K562 (cell line): ENCODE results near the gene ATAD5. TPM values are rescaled to one million over a fixed set of nuclear protein-coding genes. Genes with fewer than 3 reads are reported as not detected.

Experiments
- ATF3 ChIP-seq, 2 experiments: fragments of 450-650 bp in 1 of 2; sonication (generic) in 1 of 2; formaldehyde crosslinking in 1 of 2; IDR thresholded peaks in 1 of 2; conservative IDR thresholded peaks in 1 of 2; 2 replicates each; pipeline versions ENCODE4 v1.6.1 to v1.8.1; 2016 to 2023; ENCODE audit warnings: mild to moderate bottlenecking in 2 of 2, moderate library complexity in 2 of 2, inconsistent platforms in 1 of 2, missing genetic modification reagents in 1 of 2
- BRD9 ChIP-seq: fragments of 450-650 bp; IDR thresholded peaks from 2 replicates; pipeline ENCODE4 v1.6.1; 2018; ENCODE audit warnings: low read depth; ENCODE audit not compliant: partially characterized antibody
- CBX1 ChIP-seq: sonication (generic); IDR thresholded peaks from 2 replicates; pipeline ENCODE4 v1.6.1; 2016; ENCODE audit warnings: antibody characterized with exemption, low read depth, mild to moderate bottlenecking
- ETV1 ChIP-seq: fragments of 450-650 bp; conservative IDR thresholded peaks from 2 replicates; pipeline ENCODE4 v1.6.1; 2016; ENCODE audit warnings: missing genetic modification characterization, control low read depth, low read depth, missing compliant biosample characterization
- GTF2E2 ChIP-seq: fragments of 200-800 bp; sonication (Bioruptor generic); IDR thresholded peaks from 2 replicates; pipeline ENCODE4 v1.6.1; 2016; ENCODE audit warnings: missing genetic modification characterization, missing compliant biosample characterization
- HMBOX1 ChIP-seq: sonication (generic); IDR thresholded peaks from 2 replicates; pipeline ENCODE4 v1.6.1; 2016
- HMGN3 ChIP-seq: IDR thresholded peaks from 2 replicates; pipeline ENCODE4 v1.6.1; 2011; ENCODE audit warnings: borderline replicate concordance, low read depth, mild to moderate bottlenecking, mixed read lengths, low read length; ENCODE audit not compliant: insufficient read length; ENCODE audit errors: extremely low read depth
- ILF3 ChIP-seq: fragments of 450-650 bp; IDR thresholded peaks from 2 replicates; pipeline ENCODE4 v1.6.1; 2018; ENCODE audit warnings: antibody characterized with exemption, mild to moderate bottlenecking, moderate library complexity, borderline replicate concordance
- MEF2D ChIP-seq: conservative IDR thresholded peaks from 2 replicates; pipeline ENCODE4 v1.6.1; 2016; ENCODE audit warnings: low read depth, missing genetic modification characterization, missing compliant biosample characterization
- POLR2G ChIP-seq: fragments of 200-400 bp; formaldehyde crosslinking; IDR thresholded peaks from 2 replicates; pipeline ENCODE4 v1.6.1; 2017; ENCODE audit warnings: low read depth, mild to moderate bottlenecking, antibody characterized with exemption, low read length, moderate library complexity
- SRSF1 ChIP-seq: fragments of 200-400 bp; formaldehyde crosslinking; IDR thresholded peaks from 2 replicates; pipeline ENCODE4 v1.6.1; 2017; ENCODE audit warnings: mild to moderate bottlenecking, low read depth, low read length, moderate library complexity
- STAT5A ChIP-seq: IDR thresholded peaks from 2 replicates; pipeline ENCODE4 v1.6.1; 2012; ENCODE audit warnings: low read length, inconsistent platforms, borderline replicate concordance
- ZBTB43 ChIP-seq: sonication (generic); formaldehyde crosslinking; IDR thresholded peaks from 2 replicates; pipeline ENCODE4 v1.8.0; 2023; ENCODE audit warnings: mild to moderate bottlenecking, missing genetic modification reagents
- ZFP36 ChIP-seq: fragments of 150-350 bp; IDR thresholded peaks from 2 replicates; pipeline ENCODE4 v1.6.1; 2018; ENCODE audit warnings: low read length, low read depth; ENCODE audit not compliant: partially characterized antibody
- ZMIZ1 ChIP-seq, 2 experiments: fragments of 150-350 bp in 1 of 2; IDR thresholded peaks; 2 replicates each; pipeline ENCODE4 v1.6.1; 2012 to 2016; ENCODE audit warnings: low read depth in 2 of 2, low read length in 2 of 2, mild to moderate bottlenecking in 1 of 2, moderate library complexity in 1 of 2
- ZNF79 ChIP-seq: fragments of 250-450 bp; sonication (Bioruptor Pico); IDR thresholded peaks from 2 replicates; pipeline ENCODE4 v1.4.0; 2020; ENCODE audit warnings: low read depth, mild to moderate bottlenecking, moderate library complexity
- polyA plus RNA-seq, 8 experiments: library from polyadenylated mRNA; depleted of rRNA in 4 of 8; stranded (reverse) in 5 of 8; unstranded in 3 of 8; fragments of >200 nt; fragmentation: Nextera tagmentation in 2 of 8; fragmentation: Illumina TruSeq in 1 of 8; extraction: Ambion mirVana in 2 of 8; extraction: Trizol in 1 of 8; gene quantifications; 2 replicates each; pipeline versions ENCODE4 v1.2.1 to v1.2.3, GENCODE V29; 2011 to 2014; ENCODE audit warnings: inconsistent platforms in 1 of 8, missing spikeins in 1 of 8
- total RNA-seq, 7 experiments: library from RNA; depleted of rRNA in 6 of 7; stranded (reverse); fragments of >200 nt in 6 of 7; fragmentation: Illumina TruSeq in 2 of 7; extraction: Trizol in 2 of 7; gene quantifications; 2 replicates each; pipeline versions ENCODE4 v1.2.1 to v1.2.3, GENCODE V29; 2011 to 2021; ENCODE audit warnings: low replicate concordance in 1 of 7

The ATAD5 gene
- total and polyA plus RNA-seq, 9 of the 15 experiments (the other 6 are each of a cell fraction or from before 2014, with no cell fraction given), result 4.6 to 25.6 (median 19.5) TPM

GRCh38 chr17:30906101-30906911 lies 74.5 kb downstream of the ATAD5 start, which contains the start of gene TEFM (continued):
- TF ChIP-seq SRSF1 (no peak), ZFP36 (peak; percentile 89), CBX1 (peak; percentile 92), ILF3 (no peak), MEF2D (no peak), ZNF79 (no peak), STAT5A (peak; percentile 29; the same call in 1 of the 2 replicates), BRD9 (peak; percentile 41), GTF2E2 (tag) (peak; percentile 94), ZMIZ1 (IDR thresholded peaks at IDR 0.05; ENCODE audit: low read depth in 2 of 2, low read length in 2 of 2) (peak in 1 of 2 experiments; percentile 59; a peak in 1 of 4 replicates), POLR2G (peak; percentile 97), HMBOX1 (no peak; the same call in 1 of the 2 replicates), ETV1 (tag) (peak; percentile 86), ATF3 (IDR thresholded peaks at IDR 0.05) (no peak), ATF3 (CRISPR knock-in tag; conservative IDR thresholded peaks at IDR 0.05) (peak; percentile 47; the same call in 1 of the 2 replicates), HMGN3 (peak; percentile 75), ZBTB43 (CRISPR knock-in tag) (no peak)
